B cell (primary cell): ENCODE data around the gene PRIM2.

Experiments
- EZH2 ChIP-seq: IDR thresholded peaks from 2 replicates; pipeline ENCODE4 v1.6.1; 2012; ENCODE audit warnings: borderline replicate concordance, low read depth, mild to moderate bottlenecking, moderate library complexity, low read length; ENCODE audit not compliant: insufficient read depth, poor library complexity, severe bottlenecking
- TF ChIP-seq, protein P1 (sequence below): fragments of 200-600 bp; IDR thresholded peaks from one replicate; pipeline ENCODE4 v1.8.0; 2022; ENCODE audit warnings: antibody characterized with exemption, mild to moderate bottlenecking

DNA sequence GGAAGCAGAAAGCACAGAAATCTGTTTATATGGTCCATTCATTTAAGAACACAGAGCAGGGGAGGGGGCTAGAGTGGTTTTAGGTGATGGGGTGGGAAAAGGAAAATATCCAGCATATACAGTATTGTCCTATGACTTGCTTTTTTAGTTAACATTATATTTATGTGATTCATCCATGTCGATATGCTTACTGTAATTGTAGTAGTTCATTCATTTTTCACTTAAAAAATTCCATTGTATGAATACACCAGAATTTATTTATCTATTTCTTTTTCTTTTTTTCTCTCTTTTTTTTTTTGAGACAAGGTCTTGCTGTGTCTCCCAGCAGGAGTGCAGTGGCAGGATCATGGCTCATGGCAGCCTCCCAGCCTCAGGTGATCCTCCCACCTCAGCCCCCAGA lies 9.6 kb upstream of the PRIM2 start:
- TF ChIP-seq, protein P1, sequence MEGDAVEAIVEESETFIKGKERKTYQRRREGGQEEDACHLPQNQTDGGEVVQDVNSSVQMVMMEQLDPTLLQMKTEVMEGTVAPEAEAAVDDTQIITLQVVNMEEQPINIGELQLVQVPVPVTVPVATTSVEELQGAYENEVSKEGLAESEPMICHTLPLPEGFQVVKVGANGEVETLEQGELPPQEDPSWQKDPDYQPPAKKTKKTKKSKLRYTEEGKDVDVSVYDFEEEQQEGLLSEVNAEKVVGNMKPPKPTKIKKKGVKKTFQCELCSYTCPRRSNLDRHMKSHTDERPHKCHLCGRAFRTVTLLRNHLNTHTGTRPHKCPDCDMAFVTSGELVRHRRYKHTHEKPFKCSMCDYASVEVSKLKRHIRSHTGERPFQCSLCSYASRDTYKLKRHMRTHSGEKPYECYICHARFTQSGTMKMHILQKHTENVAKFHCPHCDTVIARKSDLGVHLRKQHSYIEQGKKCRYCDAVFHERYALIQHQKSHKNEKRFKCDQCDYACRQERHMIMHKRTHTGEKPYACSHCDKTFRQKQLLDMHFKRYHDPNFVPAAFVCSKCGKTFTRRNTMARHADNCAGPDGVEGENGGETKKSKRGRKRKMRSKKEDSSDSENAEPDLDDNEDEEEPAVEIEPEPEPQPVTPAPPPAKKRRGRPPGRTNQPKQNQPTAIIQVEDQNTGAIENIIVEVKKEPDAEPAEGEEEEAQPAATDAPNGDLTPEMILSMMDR, result no peak
- TF ChIP-seq EZH2, result no peak
